Measurements from ENCODE around the gene RFTN1. TPM values are rescaled to one million over a fixed set of nuclear protein-coding genes. Genes with fewer than 3 reads are reported as not detected.

RFTN1 gene
- total and polyA plus RNA-seq, 2 of the 8 experiments (the other 6 are each of a cell fraction or from before 2014, with no cell fraction given): 4.6 to 6.7 TPM

- Histone ChIP-seq H3K23ac (ENCODE audit: insufficient read length) (no peak overlapping the region), H2BK120ac (replicated peaks; ENCODE audit: low read depth, low read length) (no peak overlapping the region), H2BK5ac (ENCODE audit: low read depth, low read length) (no peak overlapping the region; the same call in 1 of the 2 replicates), H3K9ac (replicated peaks in 1 of 4; ENCODE audit: extremely low read depth in 1 of 4, low read depth in 3 of 4, low read length in 3 of 4) (no peak overlapping the region), H4K5ac (ENCODE audit: insufficient read length, low read depth, low read length) (no peak overlapping the region), H2BK12ac (ENCODE audit: low read depth, low read length) (peak overlapping the region; percentile 41), H4K91ac (replicated peaks; ENCODE audit: insufficient read length, low read length) (peak overlapping the region; percentile 20), H2AFZ (ENCODE audit: low read length) (no peak overlapping the region), H3K4ac (replicated peaks; ENCODE audit: insufficient read length, low read depth, low read length) (no peak overlapping the region), H3K14ac (ENCODE audit: insufficient read length) (no peak overlapping the region), H2AK5ac (ENCODE audit: low read depth, low read length) (peak overlapping the region; percentile 47; the same call in 1 of the 2 replicates), H2BK20ac (ENCODE audit: low read length) (peak overlapping the region; percentile 84; the same call in 1 of the 2 replicates), H3K36me3 (ENCODE audit: control insufficient read depth in 2 of 4, insufficient read depth in 4 of 4, low read length in 3 of 4) (no peaks in the 10 kb centered on the region), H3K79me1 (ENCODE audit: low read depth, low read length) (no peaks in the 10 kb centered on the region), H3K4me2 (ENCODE audit: insufficient read depth in 1 of 2, low read depth in 2 of 2, low read length in 2 of 2) (no peak overlapping the region), H4K8ac (ENCODE audit: extremely low read depth, insufficient read depth, low read length) (no peak overlapping the region; the same call in 1 of the 2 replicates), H4K20me1 (replicated peaks in 1 of 2; ENCODE audit: control insufficient read depth in 1 of 2, insufficient read depth in 2 of 2, low read length in 2 of 2) (no peaks in the 10 kb centered on the region), H3K4me3 (ENCODE audit: extremely low read depth in 1 of 4, insufficient read depth in 2 of 4, low read depth in 3 of 4, low read length in 4 of 4) (no peak overlapping the region), H3K4me1 (replicated peaks in 1 of 4; ENCODE audit: control insufficient read depth in 3 of 4, insufficient read depth in 4 of 4, low read length in 3 of 4) (peaks cover 0 to 20% (median 7%) of the 10 kb centered on the region in 4 experiments), H3K56ac (replicated peaks; ENCODE audit: insufficient read length, low read depth, low read length) (no peak overlapping the region), H3K79me2 (ENCODE audit: control insufficient read depth in 1 of 2, insufficient read depth in 2 of 2, low read length in 2 of 2) (no peaks in the 10 kb centered on the region), H3K27ac (ENCODE audit: low read depth, low read length) (no peak overlapping the region), H2BK15ac (ENCODE audit: low read length) (no peak overlapping the region), H3K9me3 (ENCODE audit: insufficient read depth in 2 of 2, low read depth in 1 of 2, low read length in 1 of 2) (no peaks in the 10 kb centered on the region; a peak in 1 of 4 replicates), H3K18ac (ENCODE audit: extremely low read depth, low read length) (no peak overlapping the region; the same call in 1 of the 2 replicates), H3K27me3 (replicated peaks in 1 of 4; ENCODE audit: control insufficient read depth in 3 of 4, extremely low read depth in 1 of 4, insufficient read depth in 3 of 4, low read length in 3 of 4) (no peaks in the 10 kb centered on the region), H3K23me2 (ENCODE audit: low read depth, low read length) (no peaks in the 10 kb centered on the region; the same call in 1 of the 2 replicates)
- FAIRE-seq: no peak
- ChIA-PET POLR2A (ENCODE audit: partially characterized antibody) (interaction anchor here (1.4 kb wide), 2 partner anchors 9 to 17 kb away, joined by 3 to 4 read pairs; no protein-coding TSS in a partner anchor), CTCF (ENCODE audit: partially characterized antibody) (interaction anchor here (0.6 to 1.9 kb wide), 6 partner anchors 9 to 277 kb away, joined by 3 to 10 read pairs (median 4); no protein-coding TSS in a partner anchor)
- no peak for DNase-seq (ENCODE audit: low read depth in 1 of 2, low spot score in 2 of 2)
- 100% methylated on average over 4 of the region's 4 CpGs; no CpG with 5 or more reads in 1 of the 2 experiments for WGBS, 2 experiments (ENCODE audit: extremely low coverage in 1 of 2, insufficient coverage in 1 of 2, insufficient read length in 1 of 2, insufficient replicate concordance in 2 of 2, low coverage in 1 of 2, low lambda C conversion rate in 2 of 2, missing lambda C conversion rate in 1 of 2)
- TF ChIP-seq RAD21 (IDR thresholded peaks at IDR 0.05 in 1 of 2, conservative IDR thresholded peaks at IDR 0.05 in 1 of 2; ENCODE audit: low read depth in 2 of 2, low read length in 2 of 2) (no peak), SIN3A (conservative IDR thresholded peaks at IDR 0.05 in 1 of 2, IDR thresholded peaks at IDR 0.05 in 1 of 2; ENCODE audit: low read depth in 1 of 2, low read length in 2 of 2) (no peak), RNF2 (IDR thresholded peaks at IDR 0.05; ENCODE audit: borderline replicate concordance, low read depth, low read length, missing control alignments, poor library complexity, severe bottlenecking) (no peak), KDM1A (IDR thresholded peaks at IDR 0.05; ENCODE audit: borderline replicate concordance, low read length) (no peak), USF2 (IDR thresholded peaks at IDR 0.05; ENCODE audit: low read length) (no peak), PHF8 (conservative IDR thresholded peaks at IDR 0.05; ENCODE audit: low read depth, low read length) (no peak), KDM4A (IDR thresholded peaks at IDR 0.05; ENCODE audit: low read depth, low read length, severe bottlenecking) (no peak), BRCA1 (IDR thresholded peaks at IDR 0.05; ENCODE audit: low read depth, low read length) (no peak)
Observed at GRCh38 chr3:16499351-16499750, 14.1 kb downstream of the RFTN1 start.

Measured in H1 (cell line).